Fibroblast of mammary gland (primary cell): ENCODE data around the gene MAPT.
"Not testable (repeated sequence)": the region's sequence is repeated elsewhere in the genome, so short reads cannot be mapped to it uniquely, and the experiment has no call there.

Experiments used
- DNase-seq: peaks from one replicate; pipeline ENCODE4 v3.0.0-alpha.2; 2010; ENCODE audit warnings: low read depth
- H3K4me3 ChIP-seq: 2 replicates; pipeline ENCODE4 v1.5.1; 2011; ENCODE audit warnings: low read depth, mild to moderate bottlenecking, low read length, moderate library complexity; ENCODE audit not compliant: control insufficient read depth
- TF ChIP-seq, protein P1 (sequence below): conservative IDR thresholded peaks from 2 replicates; pipeline ENCODE4 v1.5.1; 2011; ENCODE audit warnings: low read depth, low read length, inconsistent platforms; ENCODE audit not compliant: control insufficient read depth, insufficient read depth

MAPT gene

DNA sequence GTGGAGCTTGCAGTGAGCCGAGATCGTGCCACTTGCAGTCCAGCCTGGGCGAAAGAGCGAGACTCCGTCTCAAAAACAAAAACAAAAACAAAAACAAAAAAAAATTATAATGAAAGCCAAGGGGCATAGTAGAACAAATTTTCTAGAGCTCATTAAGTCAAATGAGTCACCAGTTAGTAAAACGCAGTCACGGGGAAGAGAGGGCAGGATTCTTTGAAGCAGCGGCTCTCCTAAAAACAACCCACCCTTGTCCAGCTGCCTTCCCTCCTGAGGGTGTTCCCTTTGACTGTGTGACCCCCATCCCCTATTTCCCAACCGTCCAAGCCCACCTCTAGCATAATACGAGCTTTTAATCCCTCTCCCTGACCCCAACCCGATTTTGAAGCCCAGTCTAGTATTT is 60.6 kb downstream of the MAPT start:
- no peak for DNase-seq
- TF ChIP-seq, protein P1, sequence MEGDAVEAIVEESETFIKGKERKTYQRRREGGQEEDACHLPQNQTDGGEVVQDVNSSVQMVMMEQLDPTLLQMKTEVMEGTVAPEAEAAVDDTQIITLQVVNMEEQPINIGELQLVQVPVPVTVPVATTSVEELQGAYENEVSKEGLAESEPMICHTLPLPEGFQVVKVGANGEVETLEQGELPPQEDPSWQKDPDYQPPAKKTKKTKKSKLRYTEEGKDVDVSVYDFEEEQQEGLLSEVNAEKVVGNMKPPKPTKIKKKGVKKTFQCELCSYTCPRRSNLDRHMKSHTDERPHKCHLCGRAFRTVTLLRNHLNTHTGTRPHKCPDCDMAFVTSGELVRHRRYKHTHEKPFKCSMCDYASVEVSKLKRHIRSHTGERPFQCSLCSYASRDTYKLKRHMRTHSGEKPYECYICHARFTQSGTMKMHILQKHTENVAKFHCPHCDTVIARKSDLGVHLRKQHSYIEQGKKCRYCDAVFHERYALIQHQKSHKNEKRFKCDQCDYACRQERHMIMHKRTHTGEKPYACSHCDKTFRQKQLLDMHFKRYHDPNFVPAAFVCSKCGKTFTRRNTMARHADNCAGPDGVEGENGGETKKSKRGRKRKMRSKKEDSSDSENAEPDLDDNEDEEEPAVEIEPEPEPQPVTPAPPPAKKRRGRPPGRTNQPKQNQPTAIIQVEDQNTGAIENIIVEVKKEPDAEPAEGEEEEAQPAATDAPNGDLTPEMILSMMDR, result no peak
- H3K4me3 ChIP-seq, result no peak overlapping the region

DNA sequence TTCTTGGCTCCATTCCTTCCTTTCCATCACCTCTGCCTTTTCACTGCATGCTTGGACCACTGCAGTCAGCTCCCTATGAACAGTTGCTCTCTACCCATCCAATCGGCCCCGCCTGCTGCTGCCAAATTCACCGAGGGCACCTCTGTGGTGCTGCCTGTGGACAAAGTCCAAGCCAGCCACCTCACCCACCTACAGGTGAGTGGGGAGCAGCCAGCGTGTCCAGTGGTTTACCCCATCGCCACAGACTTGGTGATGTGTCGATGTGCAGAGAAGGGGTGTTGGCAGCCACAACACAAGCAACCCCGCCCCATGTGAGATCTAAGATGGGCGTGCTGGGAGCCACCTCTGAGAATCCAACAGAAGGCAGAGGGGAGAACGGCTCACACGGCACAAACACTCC is 61.0 kb downstream of the MAPT start:
- no peak for DNase-seq
- TF ChIP-seq, protein P1, result no peak
- H3K4me3 ChIP-seq, result no peak overlapping the region

DNA sequence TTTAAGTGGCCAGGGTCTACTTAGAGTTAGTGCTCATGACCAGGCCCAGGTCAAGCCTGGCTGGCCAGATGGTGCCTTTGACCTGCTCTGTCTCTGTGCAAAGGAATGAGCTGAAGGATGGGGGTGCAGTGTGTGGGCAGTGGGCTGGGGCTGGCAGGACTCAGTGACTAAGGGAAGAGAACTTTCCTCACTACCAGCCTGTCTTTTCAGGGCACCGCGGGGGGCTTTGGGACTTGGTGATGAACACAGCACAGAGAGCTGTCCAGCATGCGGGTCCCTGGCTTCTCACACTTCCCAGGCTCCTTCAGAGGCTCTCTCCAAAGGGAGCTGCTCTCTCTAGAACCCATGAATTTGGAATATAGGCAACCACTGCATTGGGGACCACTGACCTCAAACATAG is 61.7 kb downstream of the MAPT start:
- TF ChIP-seq, protein P1, result no peak
- no peak overlapping the region for H3K4me3 ChIP-seq
- DNase-seq, result no peak

DNA sequence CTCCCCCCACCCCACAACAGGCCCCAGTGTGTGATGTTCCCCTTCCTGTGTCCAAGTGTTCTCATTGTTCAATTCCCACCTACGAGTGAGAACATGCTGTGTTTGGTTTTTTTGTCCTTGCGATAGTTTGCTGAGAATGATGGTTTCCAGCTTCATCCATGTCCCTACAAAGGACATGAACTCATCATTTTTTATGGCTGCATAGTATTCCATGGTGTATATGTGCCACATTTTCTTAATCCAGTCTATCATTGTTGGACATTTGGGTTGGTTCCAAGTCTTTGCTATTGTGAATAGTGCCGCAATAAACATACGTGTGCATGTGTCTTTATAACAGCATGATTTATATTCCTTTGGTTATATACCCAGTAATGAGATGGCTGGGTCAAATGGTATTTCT is 62.4 kb downstream of the MAPT start:
- not testable (repeated sequence) for DNase-seq, H3K4me3 ChIP-seq

DNA sequence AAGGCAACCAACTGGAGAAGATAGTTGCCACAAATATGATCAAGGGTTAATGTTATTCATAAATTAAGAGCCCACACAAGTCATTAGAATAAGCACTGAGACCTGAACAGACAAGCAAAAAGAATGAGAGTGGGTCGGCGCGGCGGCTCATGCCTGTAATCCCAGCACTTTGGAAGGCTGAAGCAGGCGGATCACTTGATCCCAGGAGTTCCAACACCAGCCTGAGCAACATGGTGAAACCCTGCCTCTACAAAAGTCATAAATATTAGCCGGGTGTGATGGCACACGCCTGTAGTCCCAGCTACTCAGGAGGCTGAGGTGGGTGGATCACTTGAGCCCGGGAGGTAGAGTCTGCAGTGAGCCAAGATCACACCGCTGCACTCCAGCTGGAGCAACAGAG is 64.0 kb downstream of the MAPT start:
- TF ChIP-seq, protein P1, result no peak
- DNase-seq, result no peak
- no peak overlapping the region for H3K4me3 ChIP-seq

DNA sequence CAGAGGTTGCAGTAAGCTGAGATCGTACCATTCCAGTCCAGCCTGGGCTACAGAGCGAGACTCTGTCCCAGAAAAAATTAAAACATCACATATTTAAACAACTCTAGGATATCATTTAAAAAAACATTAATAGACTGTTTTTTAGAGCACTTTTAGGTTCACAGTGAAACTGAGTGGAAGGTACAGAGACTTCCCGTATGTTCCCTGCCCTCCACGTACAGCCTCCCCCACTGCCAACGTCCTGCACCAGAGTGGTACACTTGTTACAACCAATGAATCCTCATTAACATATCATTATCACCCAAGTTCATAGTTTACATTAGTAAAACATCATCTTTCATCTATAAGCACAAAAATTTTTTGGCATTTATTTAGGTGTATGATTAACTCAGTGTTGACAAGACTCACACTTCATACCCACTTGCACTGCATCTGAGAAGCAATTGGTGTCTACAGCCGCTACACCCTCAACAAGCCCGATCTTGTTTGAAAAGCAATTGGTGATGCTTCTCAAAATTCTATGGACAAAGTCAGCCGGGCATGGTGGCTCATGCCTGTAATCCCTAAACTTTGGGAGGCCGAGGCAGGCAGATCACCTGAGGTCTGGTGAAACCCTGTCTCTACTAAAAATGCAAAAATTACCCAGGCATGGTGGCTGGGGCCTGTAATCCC is 64.8 kb downstream of the MAPT start:
- TF ChIP-seq, protein P1, result no peak
- H3K4me3 ChIP-seq, result no peak overlapping the region
- DNase-seq, result no peak

DNA sequence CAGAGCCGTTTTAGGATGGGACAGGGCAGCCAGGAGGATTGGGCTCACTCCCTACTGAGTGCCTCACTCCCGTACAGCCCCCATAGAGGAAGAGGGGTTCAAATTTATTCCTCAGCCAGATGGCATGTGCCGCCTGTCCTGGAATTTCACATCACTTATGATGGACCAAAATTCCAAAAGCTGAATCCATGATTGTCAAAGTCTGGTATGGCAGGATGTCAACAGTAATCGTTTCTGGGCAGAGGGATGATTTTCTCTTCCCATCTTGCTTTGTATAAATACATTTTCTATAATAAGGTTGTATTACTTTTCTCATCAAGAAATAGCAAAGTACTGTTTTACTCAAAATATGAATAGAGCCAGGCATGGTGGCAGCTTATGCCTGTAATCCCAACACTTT is 66.0 kb downstream of the MAPT start:
- TF ChIP-seq, protein P1, result no peak
- no peak for DNase-seq
- no peak overlapping the region for H3K4me3 ChIP-seq

DNA sequence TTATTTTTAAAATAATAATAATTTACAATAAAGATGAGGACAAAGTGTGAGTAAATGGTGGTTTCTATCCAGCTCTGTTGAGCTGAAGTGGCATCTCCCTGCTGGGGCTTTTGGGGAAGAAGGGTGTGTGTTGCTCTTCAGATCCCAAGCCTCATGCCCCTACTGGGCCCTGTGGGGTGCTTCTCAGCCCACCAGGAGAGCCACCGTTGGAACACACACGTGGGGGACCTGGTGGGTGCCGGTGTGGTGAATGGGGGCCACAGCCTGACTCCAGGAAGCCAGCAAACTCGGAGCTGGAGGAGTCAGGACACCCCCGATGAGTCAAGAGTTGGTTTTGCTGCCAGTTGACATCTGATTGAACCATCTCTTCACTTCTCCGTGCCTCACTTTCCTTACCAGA is 66.9 kb downstream of the MAPT start:
- no peak overlapping the region for H3K4me3 ChIP-seq
- TF ChIP-seq, protein P1, result no peak
- DNase-seq, result no peak
